ENCODE results near the gene PPARA.

GRCh38 chr22:46121079-46121478 is 29.2 kb upstream of the PPARA start:
- TF ChIP-seq MAX (IDR thresholded peaks at IDR 0.05) (no peak), CTCF (IDR thresholded peaks at IDR 0.05 in 2 of 3, conservative IDR thresholded peaks at IDR 0.05 in 1 of 3; ENCODE audit: borderline replicate concordance in 1 of 3, insufficient read depth in 1 of 3, low read depth in 2 of 3, low read length in 2 of 3) (no peak), RAD21 (IDR thresholded peaks at IDR 0.05; ENCODE audit: low read depth) (no peak), POLR2A (IDR thresholded peaks at IDR 0.05; ENCODE audit: borderline replicate concordance, extremely low read depth, insufficient read depth, insufficient read length) (no peak), POLR2AphosphoS5 (IDR thresholded peaks at IDR 0.05; ENCODE audit: low read depth, low read length) (no peak), EGR1 (IDR thresholded peaks at IDR 0.05; ENCODE audit: low read depth) (no peak), ZNF274 (IDR thresholded peaks at IDR 0.05; ENCODE audit: low read depth, low read length) (no peak), EZH2 (IDR thresholded peaks at IDR 0.05) (no peak), TCF7L2 (IDR thresholded peaks at IDR 0.05; ENCODE audit: borderline replicate concordance, extremely low read depth, insufficient read depth, insufficient read length) (no peak), REST (IDR thresholded peaks at IDR 0.05; ENCODE audit: low read depth) (no peak), SIN3A (IDR thresholded peaks at IDR 0.05; ENCODE audit: low read depth) (no peak), ZFX (IDR thresholded peaks at IDR 0.05) (no peak), ATF3 (IDR thresholded peaks at IDR 0.05) (no peak)
